Measurements from ENCODE around the gene ARGLU1. TPM values are rescaled to one million over a fixed set of nuclear protein-coding genes. Genes with fewer than 3 reads are reported as not detected.
A peak's percentile ranks its signal among the peaks of the same experiment; 100 is the strongest.

ARGLU1 gene
- total and polyA plus RNA-seq, 10 donors, result 99.5 to 204 (median 135) TPM

- 91 to 97% (median 93%) methylated on average over 4 of the region's 4 CpGs for WGBS, 5 donors
- Histone ChIP-seq H3K4me1 (peaks cover 7 to 74% (median 33%) of the 10 kb centered on the region in 6 donors), H3K9me3 (no peaks in the 10 kb centered on the region), H3K27me3 (replicated peaks in 1 of 7) (no peaks in the 10 kb centered on the region), H3K4me3 (no peak overlapping the region), H3K27ac (no peak overlapping the region), H3K36me3 (peaks cover 0 to 88% (median 59%) of the 10 kb centered on the region in 6 donors)
- no peak for DNase-seq
- TF ChIP-seq CTCF (IDR thresholded peaks at IDR 0.05 in 8 of 11, conservative IDR thresholded peaks at IDR 0.05 in 3 of 11), result no peak
- no peak for TF ChIP-seq POLR2A (IDR thresholded peaks at IDR 0.05)
- TF ChIP-seq POLR2AphosphoS5 (IDR thresholded peaks at IDR 0.05), result no peak
- intact Hi-C loops (cut with DNase I; ENCODE audit: low total_unique reads), result no loop called here
Measured at GRCh38 chr13:106555631-106556328, 12.2 kb downstream of the ARGLU1 start.

GRCh38 chr13:106551751-106552150, 16.2 kb downstream of the ARGLU1 start:
- Histone ChIP-seq H3K4me1 (peaks cover 0 to 75% (median 20%) of the 10 kb centered on the region in 6 donors), H3K9me3 (no peaks in the 10 kb centered on the region), H3K4me3 (no peak overlapping the region), H3K36me3 (peaks cover 0 to 96% (median 46%) of the 10 kb centered on the region in 6 donors), H3K27me3 (replicated peaks in 1 of 7) (no peaks in the 10 kb centered on the region), H3K27ac (no peak overlapping the region)
- DNase-seq, result no peak
- intact Hi-C loops (cut with DNase I; ENCODE audit: low total_unique reads), result no loop called here
- WGBS, 5 donors, result 85 to 95% (median 93%) methylated on average over 3 of the region's 3 CpGs
- TF ChIP-seq POLR2AphosphoS5 (IDR thresholded peaks at IDR 0.05) (no peak), POLR2A (IDR thresholded peaks at IDR 0.05) (no peak), CTCF (IDR thresholded peaks at IDR 0.05 in 8 of 11, conservative IDR thresholded peaks at IDR 0.05 in 3 of 11) (no peak)

DNA sequence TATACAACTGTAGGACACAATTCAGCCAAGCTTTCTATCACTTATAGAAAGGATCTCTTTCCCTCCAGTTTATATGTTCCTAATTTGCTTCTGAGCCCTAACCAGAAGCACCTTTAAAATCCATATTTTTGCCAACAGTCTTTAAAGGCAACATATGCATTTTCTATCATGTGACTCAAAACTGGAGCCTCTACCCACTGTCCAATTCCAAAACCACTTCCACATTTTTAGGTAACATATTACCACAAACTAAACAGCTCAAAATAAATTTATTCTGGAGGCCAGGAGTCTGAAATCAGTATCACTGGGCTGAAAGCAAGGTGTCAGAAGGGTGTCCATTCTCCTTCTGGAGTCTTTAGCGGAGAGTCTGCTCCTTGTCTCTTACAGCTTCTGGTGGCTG, 16.6 kb downstream of the ARGLU1 start:
- no peaks in the 10 kb centered on the region for H3K9me3 ChIP-seq
- no peaks in the 10 kb centered on the region for H3K27me3 ChIP-seq (replicated peaks in 1 of 7)
- intact Hi-C loops (cut with DNase I; ENCODE audit: low total_unique reads), result no loop called here
- DNase-seq, result no peak
- H3K4me1 ChIP-seq, result peaks cover 0 to 75% (median 20%) of the 10 kb centered on the region in 6 donors
- H3K4me3 ChIP-seq, result no peak overlapping the region
- H3K36me3 ChIP-seq, result peaks cover 0 to 96% (median 42%) of the 10 kb centered on the region in 6 donors
- WGBS, 5 donors, result 92 to 100% (median 97%) methylated on average over 1 of the region's 1 CpG
- no peak overlapping the region for H3K27ac ChIP-seq
- no peak for TF ChIP-seq POLR2A (IDR thresholded peaks at IDR 0.05)
- TF ChIP-seq POLR2AphosphoS5 (IDR thresholded peaks at IDR 0.05), result no peak
- no peak for TF ChIP-seq CTCF (IDR thresholded peaks at IDR 0.05 in 8 of 11, conservative IDR thresholded peaks at IDR 0.05 in 3 of 11)

- H3K9me3 ChIP-seq, result no peaks in the 10 kb centered on the region
- peaks cover 0 to 96% (median 35%) of the 10 kb centered on the region in 6 donors for H3K36me3 ChIP-seq
- TF ChIP-seq CTCF (IDR thresholded peaks at IDR 0.05 in 8 of 11, conservative IDR thresholded peaks at IDR 0.05 in 3 of 11) (no peak), POLR2A (IDR thresholded peaks at IDR 0.05) (no peak), POLR2AphosphoS5 (IDR thresholded peaks at IDR 0.05) (peak in 1 of 3 donors; percentile 21)
- DNase-seq, result no peak
- H3K27me3 ChIP-seq (replicated peaks in 1 of 7), result no peaks in the 10 kb centered on the region
- no peak overlapping the region for H3K27ac ChIP-seq
- 79 to 89% (median 86%) methylated on average over 4 of the region's 4 CpGs for WGBS, 5 donors
- intact Hi-C loops (cut with DNase I; ENCODE audit: low total_unique reads), result no loop called here
- H3K4me3 ChIP-seq, result no peak overlapping the region
- H3K4me1 ChIP-seq, result peaks cover 0 to 75% (median 17%) of the 10 kb centered on the region in 6 donors
Measured at GRCh38 chr13:106550570-106551135, 17.3 kb downstream of the ARGLU1 start.
